Astrocyte (in vitro differentiated cells and primary cell): ENCODE data around the gene NUDT19.

Experiments
- CTCF ChIP-seq: IDR thresholded peaks from 2 replicates; pipeline ENCODE4 v1.5.1; 2011; ENCODE audit warnings: low read depth, mild to moderate bottlenecking, inconsistent platforms, low read length, moderate library complexity; ENCODE audit not compliant: insufficient read depth
- EZH2 ChIP-seq: IDR thresholded peaks from 2 replicates; pipeline ENCODE4 v1.6.1; 2012; ENCODE audit warnings: mild to moderate bottlenecking, low read length, inconsistent platforms; ENCODE audit not compliant: insufficient read depth

GRCh38 chr19:32750441-32751055, 58.9 kb downstream of the NUDT19 start:
- no peak for TF ChIP-seq CTCF
- TF ChIP-seq EZH2, result no peak
